Progenitor cell of endocrine pancreas (in vitro differentiated cells): Measurements from ENCODE around the gene ASXL2. TPM values are rescaled to one million over a fixed set of nuclear protein-coding genes. Genes with fewer than 3 reads are reported as not detected.

ENCODE experiments used
- DNase-seq: peaks from one replicate; pipeline ENCODE4 v3.0.0; 2021; ENCODE audit warnings: low spot score; ENCODE audit not compliant: unreplicated experiment
- H3K27ac Mint-ChIP-seq: 2 replicates; pipeline ENCODE4 v1.8.0; 2021; ENCODE audit warnings: mild to moderate bottlenecking, moderate library complexity, mixed read lengths
- H3K27me3 Mint-ChIP-seq: 2 replicates; pipeline ENCODE4 v1.8.0; 2021; ENCODE audit warnings: mixed read lengths
- H3K36me3 Mint-ChIP-seq: 2 replicates; pipeline ENCODE4 v1.8.0; 2022; ENCODE audit warnings: mixed read lengths; ENCODE audit not compliant: insufficient read depth
- H3K4me1 Mint-ChIP-seq: 2 replicates; pipeline ENCODE4 v1.8.0; 2021; ENCODE audit warnings: low read depth, mixed read lengths
- H3K4me3 Mint-ChIP-seq: 2 replicates; pipeline ENCODE4 v1.8.0; 2021; ENCODE audit warnings: low read depth, mild to moderate bottlenecking, moderate library complexity, mixed read lengths
- H3K9me3 Mint-ChIP-seq: 2 replicates; pipeline ENCODE4 v1.8.0; 2021; ENCODE audit warnings: low read depth, mixed read lengths
- total RNA-seq: library from RNA; stranded (reverse); gene quantifications from 2 replicates; pipeline ENCODE4 v1.2.1, GENCODE V29; 2021
- TF ChIP-seq, protein P1 (sequence below): fragments of 200-600 bp; sonication (generic); IDR thresholded peaks from one replicate; pipeline ENCODE4 v1.5.0; 2021; ENCODE audit warnings: antibody characterized with exemption, mild to moderate bottlenecking; ENCODE audit not compliant: unreplicated experiment

ASXL2 gene
- total RNA-seq, 1 donor from 2014 or later, result 24.8 TPM

DNA sequence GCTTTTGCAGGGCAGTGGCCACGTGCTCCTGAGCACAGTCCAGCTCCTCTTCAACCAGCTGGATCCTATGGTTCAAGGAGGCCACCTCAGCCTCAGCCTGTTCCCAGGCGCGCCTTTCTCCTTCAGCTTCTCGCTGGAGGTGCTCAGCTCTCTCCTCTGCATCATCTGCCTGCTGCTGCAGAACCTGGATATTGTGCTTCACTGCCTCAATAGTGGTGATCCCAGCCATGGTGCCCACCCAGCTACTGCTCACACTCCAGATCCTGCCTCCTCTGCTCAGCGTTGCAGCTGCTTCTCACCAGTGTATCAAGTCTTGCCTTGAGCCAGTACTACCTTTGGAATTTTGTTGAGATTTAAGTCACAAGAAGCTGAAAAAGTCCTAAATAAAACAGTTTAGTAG, 67.9 kb downstream of the ASXL2 start:
- Mint-ChIP-seq H3K4me1 (peaks cover 4% of the 10 kb centered on the region), H3K27ac (no peak overlapping the region), H3K4me3 (no peak overlapping the region), H3K27me3 (no peaks in the 10 kb centered on the region), H3K36me3 (peaks cover 6% of the 10 kb centered on the region), H3K9me3 (no peaks in the 10 kb centered on the region)
- TF ChIP-seq, protein P1, sequence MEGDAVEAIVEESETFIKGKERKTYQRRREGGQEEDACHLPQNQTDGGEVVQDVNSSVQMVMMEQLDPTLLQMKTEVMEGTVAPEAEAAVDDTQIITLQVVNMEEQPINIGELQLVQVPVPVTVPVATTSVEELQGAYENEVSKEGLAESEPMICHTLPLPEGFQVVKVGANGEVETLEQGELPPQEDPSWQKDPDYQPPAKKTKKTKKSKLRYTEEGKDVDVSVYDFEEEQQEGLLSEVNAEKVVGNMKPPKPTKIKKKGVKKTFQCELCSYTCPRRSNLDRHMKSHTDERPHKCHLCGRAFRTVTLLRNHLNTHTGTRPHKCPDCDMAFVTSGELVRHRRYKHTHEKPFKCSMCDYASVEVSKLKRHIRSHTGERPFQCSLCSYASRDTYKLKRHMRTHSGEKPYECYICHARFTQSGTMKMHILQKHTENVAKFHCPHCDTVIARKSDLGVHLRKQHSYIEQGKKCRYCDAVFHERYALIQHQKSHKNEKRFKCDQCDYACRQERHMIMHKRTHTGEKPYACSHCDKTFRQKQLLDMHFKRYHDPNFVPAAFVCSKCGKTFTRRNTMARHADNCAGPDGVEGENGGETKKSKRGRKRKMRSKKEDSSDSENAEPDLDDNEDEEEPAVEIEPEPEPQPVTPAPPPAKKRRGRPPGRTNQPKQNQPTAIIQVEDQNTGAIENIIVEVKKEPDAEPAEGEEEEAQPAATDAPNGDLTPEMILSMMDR, result no peak
- no peak for DNase-seq

- TF ChIP-seq, protein P1, result no peak
- no peak overlapping the region for H3K27ac Mint-ChIP-seq
- no peaks in the 10 kb centered on the region for H3K9me3 Mint-ChIP-seq
- H3K27me3 Mint-ChIP-seq, result no peaks in the 10 kb centered on the region
- peaks cover 4% of the 10 kb centered on the region for H3K4me1 Mint-ChIP-seq
- H3K36me3 Mint-ChIP-seq, result peaks cover 10% of the 10 kb centered on the region
- DNase-seq, result no peak
- no peak overlapping the region for H3K4me3 Mint-ChIP-seq
Observed at GRCh38 chr2:25809646-25810045, 68.6 kb downstream of the ASXL2 start.

- Mint-ChIP-seq H3K4me3 (no peak overlapping the region), H3K9me3 (no peaks in the 10 kb centered on the region), H3K27me3 (no peaks in the 10 kb centered on the region), H3K27ac (no peak overlapping the region), H3K36me3 (peaks cover 26% of the 10 kb centered on the region), H3K4me1 (peaks cover 4% of the 10 kb centered on the region)
- no peak for DNase-seq
- TF ChIP-seq, protein P1, result no peak
Observed at GRCh38 chr2:25808006-25808383, 70.3 kb downstream of the ASXL2 start.

DNA sequence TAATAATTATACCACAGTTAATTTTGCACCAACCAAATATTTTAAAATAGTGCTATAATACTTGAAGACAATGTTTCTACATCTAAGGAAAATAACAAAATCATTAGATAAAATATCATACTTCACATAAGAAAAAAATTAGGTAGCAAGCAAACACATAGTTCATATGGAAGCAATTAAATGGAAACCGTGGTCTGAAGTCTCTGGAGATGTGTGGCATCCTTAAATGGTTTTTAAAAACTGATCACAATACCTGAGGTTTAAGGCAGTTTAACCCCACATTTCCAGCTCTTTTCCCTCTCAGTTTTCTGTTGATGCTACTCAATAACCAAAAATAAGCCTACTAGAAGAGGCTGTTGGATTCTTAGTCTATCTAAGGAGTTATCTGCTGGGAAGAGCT, 71.3 kb downstream of the ASXL2 start:
- TF ChIP-seq, protein P1, result no peak
- no peak overlapping the region for H3K4me3 Mint-ChIP-seq
- H3K4me1 Mint-ChIP-seq, result peaks cover 4% of the 10 kb centered on the region
- no peak for DNase-seq
- no peaks in the 10 kb centered on the region for H3K27me3 Mint-ChIP-seq
- H3K9me3 Mint-ChIP-seq, result no peaks in the 10 kb centered on the region
- H3K36me3 Mint-ChIP-seq, result peaks cover 28% of the 10 kb centered on the region
- no peak overlapping the region for H3K27ac Mint-ChIP-seq

GRCh38 chr2:25805987-25806386, 72.3 kb downstream of the ASXL2 start:
- H3K4me3 Mint-ChIP-seq, result no peak overlapping the region
- no peak for DNase-seq
- H3K27ac Mint-ChIP-seq, result no peak overlapping the region
- H3K36me3 Mint-ChIP-seq, result peaks cover 33% of the 10 kb centered on the region
- peaks cover 4% of the 10 kb centered on the region for H3K4me1 Mint-ChIP-seq
- TF ChIP-seq, protein P1, result no peak
- H3K9me3 Mint-ChIP-seq, result no peaks in the 10 kb centered on the region
- H3K27me3 Mint-ChIP-seq, result no peaks in the 10 kb centered on the region
